GM10266 (cell line): Measurements from ENCODE around the gene ABHD4.

Source experiments
- DNase-seq: peaks from one replicate; pipeline ENCODE4 v3.0.0; 2012; ENCODE audit errors: extremely low spot score
- CTCF ChIP-seq: IDR thresholded peaks from 2 replicates; pipeline ENCODE4 v1.5.1; 2012; ENCODE audit warnings: mild to moderate bottlenecking, low read depth; ENCODE audit not compliant: control insufficient read depth, insufficient read depth; ENCODE audit errors: missing control alignments

The ABHD4 gene

GRCh38 chr14:22646570-22647254 lies 48.6 kb downstream of the ABHD4 start:
- TF ChIP-seq CTCF = no peak
- no peak for DNase-seq

DNA sequence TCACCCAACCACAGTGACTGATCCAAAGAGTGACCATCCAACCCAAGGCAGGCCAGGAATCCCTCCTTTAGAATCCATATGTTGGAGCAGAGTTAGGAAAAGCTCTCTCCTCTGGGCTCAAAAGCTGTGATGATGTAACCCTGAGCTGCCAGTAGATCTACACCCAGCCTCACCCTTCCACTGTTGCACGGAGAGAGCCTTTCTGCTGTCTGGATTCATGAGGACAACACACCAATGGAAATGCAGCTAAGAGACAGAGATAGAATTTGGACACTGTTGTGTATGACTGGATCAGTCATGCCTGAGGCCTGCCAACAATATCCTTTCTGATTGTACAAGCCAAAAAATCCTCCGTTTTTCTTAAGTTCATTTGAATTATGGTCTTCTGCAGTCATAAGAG lies 50.4 kb downstream of the ABHD4 start:
- no peak for DNase-seq
- no peak for TF ChIP-seq CTCF

DNA sequence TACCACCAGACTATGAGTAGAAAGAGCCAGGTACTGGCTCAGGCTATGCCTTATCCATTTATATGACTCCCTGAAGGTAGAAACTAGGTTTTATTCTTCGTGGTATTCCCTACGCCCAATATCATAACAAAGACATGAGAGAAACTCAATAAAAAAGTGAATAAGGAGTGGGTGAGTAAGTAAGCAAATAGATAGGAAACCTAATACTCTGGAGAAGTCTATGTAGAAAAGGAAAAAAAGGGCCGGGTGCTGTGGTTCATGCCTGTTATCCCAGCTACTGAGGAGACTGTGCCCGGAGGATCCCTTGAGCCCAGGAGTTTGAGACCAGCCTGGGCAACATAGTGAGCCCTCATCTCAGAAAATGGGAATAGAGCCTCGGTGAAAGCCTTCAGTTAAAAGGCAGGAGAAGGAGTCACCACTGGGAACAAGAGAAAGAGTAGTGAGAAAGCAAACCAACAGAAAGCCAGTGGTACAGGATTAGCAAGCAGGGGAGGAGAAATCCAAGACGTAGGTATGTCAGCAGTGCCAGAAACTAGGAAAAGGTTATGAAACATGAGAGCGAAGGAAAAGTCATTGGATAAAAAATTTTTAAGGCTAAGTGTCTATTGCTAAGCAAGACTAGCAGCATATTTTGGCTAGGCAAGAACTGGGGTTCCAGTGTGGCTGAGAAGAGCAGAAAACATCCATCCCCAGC lies 52.1 kb downstream of the ABHD4 start:
- DNase-seq = no peak

DNA sequence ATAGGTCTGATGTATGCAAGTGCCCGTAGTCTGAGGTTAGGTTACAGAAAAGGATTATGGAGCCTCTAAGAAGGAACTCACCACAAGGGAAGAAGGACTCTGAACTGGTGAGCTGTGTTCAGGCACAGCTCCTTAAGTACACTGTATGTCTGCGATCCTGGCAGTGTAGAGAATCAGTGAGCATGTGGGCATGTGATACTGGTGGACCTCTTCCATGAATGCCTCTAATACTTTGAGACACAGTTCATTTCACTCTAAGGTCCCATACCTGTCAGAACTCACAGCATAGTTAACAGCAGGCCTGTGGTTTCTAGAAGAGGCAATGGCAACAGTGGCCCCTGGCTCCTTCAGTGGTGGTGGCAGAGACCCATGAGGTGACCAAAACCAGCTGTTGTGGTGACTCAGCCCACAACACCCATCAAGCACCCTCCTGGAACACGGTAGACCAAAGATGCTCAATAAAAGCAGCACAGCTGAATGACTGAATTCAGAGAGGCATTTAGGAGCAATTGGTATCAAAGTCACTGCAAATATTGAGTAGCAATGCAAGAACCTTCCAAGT lies 52.9 kb downstream of the ABHD4 start:
- TF ChIP-seq CTCF = no peak
- no peak for DNase-seq

More for the DNA sequence above, 52.1 kb downstream of the ABHD4 start:
- no peak for TF ChIP-seq CTCF

DNA sequence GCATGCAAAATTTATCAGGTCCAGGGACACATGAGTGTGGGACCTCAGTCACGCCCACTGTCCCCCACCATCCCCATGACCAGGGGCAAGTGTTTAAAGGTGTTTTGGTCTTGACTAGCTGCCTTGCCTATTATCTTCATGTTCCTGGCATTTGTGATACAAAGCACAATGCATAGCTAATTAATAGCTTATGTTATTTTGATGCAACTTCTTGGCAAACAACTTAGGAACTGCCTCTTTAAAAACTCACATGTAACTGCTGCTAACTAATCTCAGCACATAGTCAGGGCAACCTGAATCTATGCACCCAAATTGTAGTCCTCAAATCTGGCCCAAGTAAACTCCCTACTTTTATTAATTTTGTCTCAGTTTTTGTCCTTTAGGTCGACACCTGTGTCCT lies 53.5 kb downstream of the ABHD4 start:
- TF ChIP-seq CTCF = no peak
- no peak for DNase-seq

DNA sequence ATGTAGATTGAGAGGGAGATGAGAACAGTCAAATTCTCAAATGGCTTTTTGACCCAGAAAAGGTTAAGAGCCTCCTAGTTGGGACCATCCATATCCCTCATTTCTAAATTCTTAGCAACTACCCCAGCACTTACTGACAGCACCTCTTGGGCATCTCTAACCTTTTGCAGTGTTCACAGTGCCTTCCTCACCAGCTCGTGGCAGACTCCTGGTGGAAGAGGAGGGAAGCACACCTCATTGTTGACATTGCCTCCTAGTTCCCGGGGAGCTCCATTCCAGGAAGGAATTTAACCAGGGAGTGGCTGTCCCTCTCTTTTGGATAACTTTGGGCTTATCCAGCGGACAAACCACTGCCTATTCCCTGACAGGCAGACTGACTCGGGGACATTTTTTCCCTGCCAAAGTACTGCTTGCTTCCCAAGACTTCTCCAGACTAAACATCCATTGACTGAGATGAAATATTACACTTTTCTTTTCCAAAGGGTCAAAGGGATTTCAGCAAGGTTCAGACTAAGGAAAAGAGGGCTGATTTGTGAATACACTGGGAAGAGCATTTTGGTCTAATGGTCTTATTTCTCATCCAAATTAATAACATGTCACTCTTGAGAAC lies 55.0 kb downstream of the ABHD4 start:
- peak; percentile 74 for TF ChIP-seq CTCF
- DNase-seq = peak; percentile 53
